Left ventricle myocardium superior (tissue), 1 donor: ENCODE data around the gene ITGAD. TPM values are rescaled to one million over a fixed set of nuclear protein-coding genes. Genes with fewer than 3 reads are reported as not detected.

Source experiments
- ATAC-seq: fragments of 200-7000 bp; cut with Tn5 transposase; one replicate; pipeline ENCODE4 v1.9.1; 2020; ENCODE audit warnings: mild to moderate bottlenecking, moderate library complexity
- DNase-seq: peaks from one replicate; pipeline ENCODE4 v3.0.0-alpha.2; 2020
- intact Hi-C: fragments of 100-400 bp; cut with micrococcal nuclease; formaldehyde crosslinking; loops from one replicate; pipeline ENCODE4 v1.11.0; 2022
- long read RNA-seq: library from polyadenylated mRNA; unstranded; transcript quantifications from one replicate; pipeline ENCODE4 v2.0.0, GENCODE V29; 2021
- total RNA-seq: library from RNA; stranded (reverse); fragmentation: NEBNext Ultra II Directional; extraction: Animal tissue kit (Norgen Biotek cat#: 25700); gene quantifications from one replicate; pipeline ENCODE4 v1.2.1, GENCODE V29; 2021
- donor health status: DM: no; HTN: yes; CAD: no; lungs with severe emphysema.

ITGAD gene
- not detected for total RNA-seq
- long read RNA-seq, partial matches to known transcripts = 0 of 5 reads
- long read RNA-seq, other reads (novel, unspliced or antisense) = 5 of 5 reads

DNA sequence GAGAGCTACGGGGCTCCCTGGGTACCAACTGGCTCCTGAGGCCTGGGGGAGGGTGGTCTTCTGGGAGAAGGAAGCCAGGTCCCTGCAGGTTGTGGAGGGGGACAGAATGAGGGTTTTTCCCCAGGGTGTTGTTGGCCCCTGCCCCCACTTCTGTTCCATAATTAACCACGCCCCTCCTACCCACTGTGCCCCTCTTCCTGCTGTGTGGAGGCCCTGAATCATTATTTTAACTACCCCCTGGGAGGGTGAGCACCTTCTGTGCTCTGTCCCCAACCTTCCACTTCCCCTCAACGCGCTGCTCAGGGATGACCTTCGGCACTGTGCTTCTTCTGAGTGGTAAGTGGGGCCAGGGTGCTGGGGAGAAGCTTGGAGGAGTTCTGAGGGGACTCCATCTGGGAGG lies at the start of gene ITGAD:
Gene ITGAD (plus strand): TSS at position 280 of the 400 bp plus-strand sequence. CDS start 26 bp downstream, at position 306.
- ATAC-seq (no peak), DNase-seq (no peak)
- intact Hi-C loops = no loop called here

DNA sequence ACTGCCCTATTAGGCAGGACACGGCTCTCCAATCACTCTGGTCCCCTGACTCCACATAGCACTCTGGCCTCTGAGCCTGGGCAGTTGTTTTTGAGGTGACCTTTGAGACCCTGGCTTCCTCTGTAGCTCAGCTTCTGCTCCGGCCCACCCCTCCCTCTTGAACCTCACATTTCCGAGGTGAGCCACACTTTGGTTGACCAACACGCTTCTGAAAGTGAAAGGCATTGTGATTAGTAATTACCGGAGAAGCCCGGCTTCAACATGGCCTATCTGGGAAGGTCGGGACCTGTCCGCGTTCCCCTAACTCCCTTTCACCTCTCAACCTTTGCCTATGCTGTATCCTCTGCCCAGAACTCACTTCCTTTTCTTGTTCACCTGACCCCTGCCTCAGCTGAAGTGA lies 48.4 kb upstream of the ITGAD start:
- intact Hi-C loops = no loop called here
- no peak for DNase-seq

DNA sequence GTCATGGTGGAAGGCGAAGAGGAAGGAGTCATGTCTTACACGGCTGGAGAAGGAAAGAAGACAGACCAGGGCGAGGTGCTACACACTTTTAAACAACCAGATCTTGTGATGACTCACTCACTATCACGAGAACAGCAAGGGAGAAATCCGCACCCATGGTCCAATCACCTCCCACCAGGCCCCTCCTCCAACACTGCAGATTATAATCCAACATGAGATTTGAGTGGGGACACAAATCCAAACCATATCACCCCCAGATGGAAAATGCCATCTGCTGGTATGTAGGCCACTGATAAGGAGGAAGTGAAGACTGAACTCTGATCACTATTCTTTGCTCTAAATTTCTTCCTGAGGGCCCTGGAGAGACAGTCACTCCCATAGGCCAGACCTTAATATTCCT lies 45.7 kb upstream of the ITGAD start:
- intact Hi-C loops = no loop called here
- ATAC-seq (no peak), DNase-seq (no peak)

More for the DNA sequence above, 48.4 kb upstream of the ITGAD start:
- no peak for ATAC-seq

DNA sequence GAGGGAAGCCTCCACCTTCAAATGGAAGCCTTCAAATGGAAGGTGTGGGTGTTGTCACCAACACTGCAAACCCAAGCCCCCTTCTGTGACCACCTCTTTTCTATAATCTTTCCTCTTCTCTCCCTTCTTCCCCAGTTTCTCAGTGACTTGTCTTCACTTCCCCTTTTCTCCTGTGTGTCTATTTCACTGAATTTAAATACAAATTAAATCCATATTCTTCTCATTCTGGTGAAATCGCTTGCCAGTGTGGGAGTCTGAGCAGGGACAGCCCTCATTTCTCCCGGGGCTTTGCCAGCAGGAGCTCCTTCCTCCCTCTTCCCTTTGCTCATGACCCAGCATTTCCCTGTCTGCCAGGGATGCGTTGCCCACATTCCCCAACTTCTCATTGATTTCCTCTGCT lies 44.6 kb upstream of the ITGAD start:
- no peak for DNase-seq
- intact Hi-C loops = no loop called here
- ATAC-seq = no peak

DNA sequence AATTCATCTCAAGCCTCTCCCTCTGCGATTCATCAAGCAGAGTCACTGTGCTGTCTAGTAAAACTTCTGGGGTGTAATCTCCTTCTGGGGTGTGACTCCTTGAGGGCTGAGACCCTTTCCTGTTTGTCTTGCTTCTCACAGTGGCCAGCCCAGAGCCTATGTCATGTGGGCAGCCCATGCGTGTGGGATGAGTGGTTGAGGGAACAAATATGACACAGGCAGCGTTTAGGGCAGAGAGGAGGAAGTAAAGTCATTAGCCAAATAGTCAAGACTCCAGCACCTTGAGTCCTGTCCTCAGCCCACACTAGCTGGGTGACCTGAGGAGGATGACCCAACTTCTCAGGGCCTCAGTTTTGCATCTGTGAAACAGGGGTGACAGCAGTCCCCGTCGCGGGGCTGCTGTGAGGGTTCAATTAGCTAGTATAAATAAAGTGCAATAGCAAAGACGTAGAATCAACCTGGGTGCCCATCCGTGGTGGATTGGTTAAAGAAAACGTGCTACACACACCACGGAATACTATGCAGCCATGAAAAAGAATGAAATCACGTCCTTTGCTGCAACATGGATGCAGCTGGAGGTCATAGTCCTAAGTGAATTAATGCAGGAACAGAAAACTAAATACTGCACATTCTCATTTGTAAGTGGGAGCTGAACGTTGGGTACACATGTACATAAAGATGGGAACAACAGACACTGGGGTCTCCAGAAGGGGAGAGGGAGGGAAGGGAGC lies 42.7 kb upstream of the ITGAD start:
- peak; percentile 27 for ATAC-seq
- no peak for DNase-seq
- intact Hi-C loops = no loop called here

DNA sequence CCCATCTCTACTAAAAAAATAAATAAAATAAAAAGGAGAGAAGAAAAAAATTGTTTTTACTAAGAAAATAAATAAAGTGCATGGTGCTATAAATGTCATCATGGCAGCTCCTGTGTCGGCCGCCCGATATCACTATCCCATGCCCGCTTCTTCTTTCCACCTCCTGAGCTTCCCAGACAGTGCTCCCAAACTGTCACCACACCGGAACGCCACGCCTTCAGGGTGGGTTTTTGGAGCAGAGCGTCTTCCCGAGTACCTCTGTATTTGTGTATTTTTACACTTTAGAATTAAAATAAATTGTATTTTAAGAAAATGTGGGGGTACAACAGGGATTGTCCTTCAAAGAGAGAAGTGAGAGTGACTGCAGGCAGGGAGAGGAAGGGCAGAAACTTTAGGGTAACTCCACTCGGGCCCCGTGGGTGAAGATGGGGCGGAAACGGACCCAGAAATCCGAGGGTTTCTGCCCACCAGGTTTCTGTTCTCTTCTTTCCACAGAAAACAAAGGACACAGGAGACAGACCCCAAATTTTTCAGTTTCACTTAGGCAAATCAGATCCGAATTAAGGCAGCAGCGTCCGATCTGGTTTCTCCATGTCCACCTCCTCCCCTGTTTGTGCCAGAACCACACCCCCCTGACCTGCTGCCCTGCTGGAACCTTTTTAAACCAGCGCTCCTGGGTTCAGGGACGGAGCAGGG lies 41.7 kb upstream of the ITGAD start:
- DNase-seq (no peak), ATAC-seq (no peak)
- intact Hi-C loops = no loop called here

DNA sequence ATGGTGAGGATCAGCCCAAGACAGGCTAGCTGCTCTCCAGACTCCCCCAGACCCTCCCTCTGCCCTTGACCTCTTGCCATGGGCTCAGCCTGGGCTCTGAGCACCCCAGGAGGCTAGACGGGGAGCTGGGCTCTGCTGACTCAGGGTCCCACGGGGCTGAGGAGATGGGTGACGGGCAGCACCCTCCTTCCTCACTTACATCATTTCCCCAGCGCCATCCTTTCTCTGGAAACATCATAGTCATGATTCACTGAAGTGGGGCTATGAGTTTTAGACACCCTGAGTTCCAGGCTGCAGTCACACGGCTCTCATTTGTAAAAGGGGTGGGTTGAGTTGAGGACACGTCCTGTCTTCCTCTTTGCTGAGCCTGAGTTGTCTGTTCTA lies 41.2 kb upstream of the ITGAD start:
- peak; percentile 27 for ATAC-seq
- intact Hi-C loops = no loop called here
- no peak for DNase-seq

DNA sequence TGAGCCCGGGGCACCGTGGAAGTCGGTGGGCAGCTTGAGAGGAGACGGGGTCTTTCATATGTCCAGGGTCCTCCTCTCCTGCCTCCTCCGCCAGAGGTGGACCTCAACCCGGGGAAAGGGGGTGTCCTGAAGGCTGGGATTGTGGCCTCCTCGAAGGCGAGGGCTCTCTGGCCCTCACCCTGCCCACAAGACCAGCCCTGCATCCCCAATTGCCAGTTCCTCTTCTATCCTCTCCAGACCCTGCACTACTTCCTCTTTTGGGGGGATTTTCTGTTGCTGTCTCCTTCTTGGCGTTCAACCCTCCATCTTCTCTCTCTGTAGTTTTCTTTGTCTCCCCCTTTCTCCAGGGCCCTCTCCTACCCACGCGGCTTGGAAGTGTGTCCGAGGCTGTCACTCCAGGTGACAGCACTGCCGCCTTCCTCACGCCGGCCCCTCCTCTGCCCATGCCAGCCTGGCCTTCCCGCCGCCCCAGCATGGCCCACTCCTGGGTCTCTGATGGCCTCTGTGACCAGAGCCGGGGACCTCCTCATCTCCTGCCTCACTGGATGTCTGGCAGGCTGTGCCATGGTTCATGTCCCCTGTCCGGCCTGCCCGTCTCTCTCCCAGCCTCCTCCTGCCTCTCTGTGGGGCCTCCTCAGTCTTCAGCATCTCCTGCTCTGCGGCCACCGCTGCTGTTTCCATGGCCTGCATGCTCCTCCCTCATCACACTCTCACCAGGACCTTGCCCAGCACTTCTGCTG lies 40.6 kb upstream of the ITGAD start:
- intact Hi-C loops = no loop called here
- ATAC-seq (peak; percentile 59), DNase-seq (no peak)

DNA sequence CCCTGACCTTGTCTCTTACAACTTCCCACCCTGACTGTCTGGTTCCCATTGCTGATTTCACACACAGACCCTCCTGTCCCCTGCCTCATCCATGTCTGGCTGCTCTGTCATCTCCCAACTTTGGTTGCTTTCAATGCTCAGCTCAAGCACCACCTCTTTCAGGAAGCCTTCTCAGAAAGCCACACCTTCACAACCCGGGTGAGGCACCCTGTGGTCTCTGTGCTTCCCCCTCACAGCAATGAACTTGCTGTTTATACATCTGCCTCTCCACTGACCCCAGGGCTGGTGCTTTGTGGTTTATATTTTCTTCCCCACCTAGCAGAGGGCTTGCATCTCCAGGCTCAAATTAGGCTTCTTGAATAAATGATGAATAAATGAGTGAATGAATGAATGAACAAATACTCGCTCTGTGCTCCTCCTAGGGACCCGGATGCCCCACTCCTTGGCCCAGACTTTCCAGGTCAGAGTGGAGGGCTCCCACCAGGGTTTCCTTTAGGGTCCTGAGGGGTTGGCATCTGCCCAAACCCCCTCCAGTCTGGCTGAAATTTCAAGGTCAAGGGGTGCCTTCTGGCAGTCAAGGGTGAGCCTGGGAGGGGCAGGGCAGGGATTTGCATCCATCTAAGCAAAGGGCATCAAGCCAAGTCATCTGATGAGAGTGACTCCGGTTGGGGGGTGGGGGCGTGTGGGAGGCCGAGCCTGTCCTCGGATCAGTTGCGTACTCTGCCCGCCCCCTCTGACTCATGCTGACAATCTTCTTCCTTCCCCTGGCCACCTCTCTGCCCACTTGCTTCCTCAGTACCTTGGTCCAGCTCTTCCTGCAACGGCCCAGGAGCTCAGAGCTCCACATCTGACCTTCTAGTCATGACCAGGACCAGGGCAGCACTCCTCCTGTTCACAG lies 38.5 kb upstream of the ITGAD start, which contains the start of gene ITGAX:
Gene ITGAX (plus strand): TSS at position 783 of the 898 bp plus-strand sequence. CDS start 79 bp downstream, at position 862.
- DNase-seq = peak; percentile 53
- intact Hi-C loops = no loop called here
- peak; percentile 46 for ATAC-seq

DNA sequence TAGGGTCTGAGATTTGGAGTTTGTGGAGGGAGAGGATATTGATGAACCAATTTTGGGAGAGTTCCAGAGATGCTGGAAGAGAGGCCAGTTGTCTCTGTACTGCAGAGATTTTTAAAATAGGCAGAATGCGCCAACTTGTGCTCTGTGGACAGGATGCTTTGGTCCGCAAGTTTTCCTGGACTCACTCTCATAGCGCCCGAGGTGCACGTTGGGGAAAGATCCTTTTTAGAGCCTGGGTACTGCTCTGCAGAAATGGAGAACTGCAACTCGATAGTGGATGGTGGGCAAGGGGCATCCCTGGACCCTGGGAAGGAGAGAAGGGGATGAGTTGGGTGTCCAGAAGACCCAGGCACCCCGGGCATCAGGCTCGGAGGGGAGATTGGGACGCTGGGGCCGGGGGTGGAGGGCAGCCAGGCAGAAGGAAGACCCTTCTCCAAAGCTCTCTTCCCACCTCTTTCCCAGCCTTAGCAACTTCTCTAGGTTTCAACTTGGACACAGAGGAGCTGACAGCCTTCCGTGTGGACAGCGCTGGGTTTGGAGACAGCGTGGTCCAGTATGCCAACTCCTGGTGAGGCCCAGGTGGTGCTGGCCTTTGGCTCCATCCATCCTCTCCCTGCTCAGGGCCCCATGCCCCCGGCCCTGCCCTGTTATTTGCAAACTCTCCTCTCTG lies 37.6 kb upstream of the ITGAD start:
- intact Hi-C loops = no loop called here
- no peak for ATAC-seq
- no peak for DNase-seq

DNA sequence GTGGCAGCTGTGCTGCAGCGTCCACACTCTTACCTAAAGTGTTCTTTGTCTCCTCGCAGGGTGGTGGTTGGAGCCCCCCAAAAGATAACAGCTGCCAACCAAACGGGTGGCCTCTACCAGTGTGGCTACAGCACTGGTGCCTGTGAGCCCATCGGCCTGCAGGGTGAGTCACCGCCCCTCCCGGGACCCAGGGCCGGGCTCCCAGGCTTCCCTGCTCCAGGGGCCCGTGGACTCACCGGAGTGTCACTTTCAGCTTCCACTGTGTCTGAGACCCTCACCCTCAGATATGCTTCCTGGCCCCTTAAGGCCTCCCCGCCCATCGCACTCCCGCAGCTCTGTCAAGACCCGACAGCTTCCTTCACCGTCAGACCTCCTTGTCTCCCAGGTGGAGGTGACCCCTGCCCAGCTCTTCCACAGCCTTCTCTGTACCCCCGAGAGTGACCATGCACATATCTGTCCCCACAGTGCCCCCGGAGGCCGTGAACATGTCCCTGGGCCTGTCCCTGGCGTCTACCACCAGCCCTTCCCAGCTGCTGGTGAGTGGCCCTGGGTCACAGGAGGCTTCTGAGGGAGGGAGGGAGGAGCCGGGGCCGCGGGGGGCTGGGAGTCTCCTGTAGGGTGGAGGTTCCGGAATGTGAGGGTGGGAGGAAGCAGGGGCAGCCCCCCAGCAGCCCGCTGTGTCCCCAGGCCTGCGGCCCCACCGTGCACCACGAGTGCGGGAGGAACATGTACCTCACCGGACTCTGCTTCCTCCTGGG lies 36.4 kb upstream of the ITGAD start:
- ATAC-seq (no peak), DNase-seq (no peak)
- intact Hi-C loops = no loop called here

DNA sequence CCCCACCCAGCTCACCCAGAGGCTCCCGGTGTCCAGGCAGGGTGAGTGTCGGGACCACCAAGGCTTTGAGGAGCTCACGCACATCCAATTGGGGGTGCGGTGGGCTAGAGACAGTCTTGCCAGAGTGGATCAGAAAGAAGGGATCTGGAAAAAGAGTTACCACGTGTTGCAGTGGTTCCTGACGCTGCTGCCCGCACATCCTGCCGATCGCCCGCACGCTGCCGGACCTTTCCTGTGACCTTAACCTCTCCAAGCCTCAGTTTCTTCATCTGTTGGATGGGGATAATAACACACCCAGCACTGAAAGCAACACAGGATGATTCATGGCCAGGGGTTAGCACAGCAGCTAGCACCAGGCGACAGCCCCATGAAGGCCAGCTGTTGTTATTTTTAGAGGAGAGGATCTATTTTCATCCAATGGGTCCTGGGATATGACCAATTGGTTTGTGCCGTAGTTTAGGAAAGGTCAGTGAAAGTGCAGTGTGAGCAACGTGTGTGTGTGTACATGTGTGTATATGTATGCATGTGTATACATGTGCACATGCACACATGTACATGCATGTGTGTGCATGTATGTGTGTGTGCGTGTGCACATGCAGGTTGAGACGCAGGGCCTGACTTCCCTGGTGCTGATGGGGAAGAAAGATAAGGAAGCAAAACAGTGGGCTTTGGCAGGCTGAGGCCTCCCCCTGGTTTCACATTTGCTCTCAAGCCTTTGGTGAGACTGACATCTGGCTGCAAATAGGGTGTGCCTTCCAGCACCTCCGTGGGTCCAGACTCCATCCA lies 35.6 kb upstream of the ITGAD start:
- no peak for DNase-seq
- ATAC-seq = peak; percentile 80

DNA sequence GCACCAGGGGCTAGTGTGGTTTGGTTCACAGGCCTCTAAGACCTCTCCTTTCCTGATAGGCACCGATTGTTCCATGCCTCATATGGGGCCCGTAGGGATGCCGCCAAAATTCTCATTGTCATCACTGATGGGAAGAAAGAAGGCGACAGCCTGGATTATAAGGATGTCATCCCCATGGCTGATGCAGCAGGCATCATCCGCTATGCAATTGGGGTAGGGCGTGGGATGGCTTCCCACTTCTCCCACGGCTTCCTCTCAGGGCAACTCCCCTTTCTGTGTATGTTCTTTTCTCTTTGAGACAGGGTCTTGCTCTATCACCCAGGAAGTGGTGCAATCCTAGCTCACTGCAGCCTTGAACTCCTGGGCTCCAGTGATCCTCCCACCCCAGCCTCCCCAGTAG lies 32.9 kb upstream of the ITGAD start:
- DNase-seq (no peak), ATAC-seq (no peak)
- intact Hi-C loops = no loop called here

More for the DNA sequence above, 35.6 kb upstream of the ITGAD start:
- intact Hi-C loops = no loop called here

DNA sequence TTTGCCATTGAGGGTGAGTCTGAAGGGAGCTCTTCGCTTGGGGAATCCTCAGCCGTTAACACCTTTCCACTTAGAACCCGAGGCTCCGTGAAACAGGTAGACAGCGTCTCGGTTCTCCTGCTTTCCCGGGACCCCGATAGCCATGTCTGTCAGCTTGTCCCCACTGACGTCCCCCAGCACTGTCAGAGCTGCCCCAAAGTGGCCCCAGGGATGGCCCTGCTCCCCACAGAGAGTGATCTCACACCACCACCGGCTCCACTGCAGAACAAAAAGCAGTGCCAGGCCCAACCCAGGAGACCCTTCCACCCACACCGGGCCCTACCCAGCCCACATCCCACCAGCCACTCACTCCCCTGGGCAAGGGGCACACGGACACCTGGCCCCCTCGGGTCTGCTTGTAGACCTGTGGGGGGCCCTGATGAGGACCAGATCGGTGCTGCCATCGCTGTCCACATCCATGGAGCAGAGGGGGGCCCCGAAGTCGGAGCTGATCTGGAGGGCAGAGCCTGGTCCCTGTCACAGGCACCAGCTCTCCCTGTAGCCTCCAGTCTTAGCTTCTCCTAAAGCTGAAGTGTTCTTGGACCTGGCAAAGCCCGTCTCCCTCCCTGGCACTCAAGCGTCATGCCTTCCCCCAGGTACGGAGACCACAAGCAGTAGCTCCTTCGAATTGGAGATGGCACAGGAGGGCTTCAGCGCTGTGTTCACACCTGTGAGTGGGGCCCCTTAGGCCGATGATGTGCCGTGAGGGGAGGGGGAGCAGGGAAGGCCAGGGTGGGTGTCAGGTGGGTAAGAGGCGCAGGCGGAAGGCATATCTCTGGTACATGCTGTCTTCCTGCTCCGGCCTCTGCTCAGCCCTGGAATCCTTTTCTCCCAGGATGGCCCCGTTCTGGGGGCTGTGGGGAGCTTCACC lies 31.7 kb upstream of the ITGAD start:
- ATAC-seq = no peak
- intact Hi-C loops = no loop called here
- DNase-seq = no peak

DNA sequence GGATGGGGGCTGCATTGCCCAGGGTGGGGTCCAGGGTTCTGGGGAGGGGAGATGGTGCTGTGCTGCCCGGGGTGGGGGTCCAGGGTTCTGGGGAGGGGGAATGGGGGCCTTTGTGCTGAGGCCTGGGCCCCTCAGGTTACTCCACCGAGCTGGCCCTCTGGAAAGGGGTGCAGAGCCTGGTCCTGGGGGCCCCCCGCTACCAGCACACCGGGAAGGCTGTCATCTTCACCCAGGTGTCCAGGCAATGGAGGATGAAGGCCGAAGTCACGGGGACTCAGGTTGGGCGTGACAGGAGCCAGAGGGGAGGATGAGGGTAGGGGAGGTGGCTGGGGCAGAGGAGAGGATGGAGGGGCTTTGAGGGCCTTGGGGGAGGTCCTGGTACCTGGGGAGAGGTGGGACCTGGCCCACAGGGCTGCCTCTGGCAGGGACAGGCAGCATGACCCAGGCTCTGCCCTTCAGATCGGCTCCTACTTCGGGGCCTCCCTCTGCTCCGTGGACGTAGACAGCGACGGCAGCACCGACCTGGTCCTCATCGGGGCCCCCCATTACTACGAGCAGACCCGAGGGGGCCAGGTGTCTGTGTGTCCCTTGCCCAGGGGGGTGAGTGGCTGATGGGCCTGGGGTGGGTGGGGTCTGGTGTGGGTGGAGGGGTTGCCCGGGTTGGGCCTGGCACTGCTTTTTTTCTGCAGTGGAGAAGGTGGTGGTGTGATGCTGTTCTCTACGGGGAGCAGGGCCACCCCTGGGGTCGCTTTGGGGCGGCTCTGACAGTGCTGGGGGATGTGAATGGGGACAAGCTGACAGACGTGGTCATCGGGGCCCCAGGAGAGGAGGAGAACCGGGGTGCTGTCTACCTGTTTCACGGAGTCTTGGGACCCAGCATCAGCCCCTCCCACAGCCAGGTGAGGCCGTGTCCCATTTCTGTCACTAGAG lies 30.4 kb upstream of the ITGAD start:
- ATAC-seq (no peak), DNase-seq (no peak)
- intact Hi-C loops = no loop called here
